ENCODE data around the gene BAIAP2. TPM values are rescaled to one million over a fixed set of nuclear protein-coding genes. Genes with fewer than 3 reads are reported as not detected.

Gene BAIAP2
- total RNA-seq, 4 donors from 2014 or later, result 35.8 to 86.8 (median 42.1) TPM

DNA sequence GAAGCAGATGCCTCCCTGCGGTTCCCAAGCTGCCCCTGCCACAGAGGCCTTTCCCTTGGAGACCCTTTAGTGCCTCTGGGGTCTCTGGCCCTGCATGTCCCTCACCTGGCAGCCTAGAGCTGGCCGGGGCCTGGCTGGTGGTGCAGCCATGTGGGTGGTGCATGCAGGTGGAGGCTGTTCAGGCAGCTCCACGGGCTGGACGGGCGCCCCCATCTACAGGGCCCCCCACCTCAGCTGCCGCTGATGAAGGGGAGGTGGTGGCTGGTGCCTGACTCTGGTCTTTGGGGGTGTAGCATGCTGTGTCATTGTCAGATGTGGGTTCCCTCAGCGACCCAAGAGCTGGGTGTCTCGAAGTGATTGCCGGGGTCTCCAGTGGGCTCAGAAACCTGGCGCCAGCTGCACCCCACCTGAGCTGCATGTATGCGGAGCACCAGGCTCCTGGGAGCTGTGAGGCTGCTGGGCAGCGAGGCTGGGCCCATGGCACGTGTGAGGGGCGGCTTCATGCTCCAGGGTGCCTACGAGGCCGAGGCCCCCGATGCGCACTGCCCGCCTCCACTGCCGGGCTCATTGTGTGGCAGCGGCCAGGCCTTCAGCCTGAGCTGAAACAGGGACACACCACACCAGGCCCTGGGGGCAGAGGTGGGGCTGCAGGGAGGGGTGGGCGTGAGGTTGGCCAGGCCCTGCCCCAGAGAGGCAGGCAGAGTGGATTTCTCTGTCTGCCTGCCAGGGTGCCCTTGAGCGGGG is 57.0 kb downstream of the BAIAP2 start:
- Histone ChIP-seq H3K27me3 (no peaks in the 10 kb centered on the region), H3K4me3 (replicated peaks in 1 of 3) (no peak overlapping the region), H3K36me3 (peaks cover 8 to 10% of the 10 kb centered on the region in 2 donors), H3K4me1 (peaks cover 27 to 42% of the 10 kb centered on the region in 2 donors), H3K27ac (no peak overlapping the region), H3K9me3 (no peaks in the 10 kb centered on the region)
- DNase-seq, result no peak
- no peak for TF ChIP-seq POLR2A (IDR thresholded peaks at IDR 0.05)
- TF ChIP-seq, protein P1, sequence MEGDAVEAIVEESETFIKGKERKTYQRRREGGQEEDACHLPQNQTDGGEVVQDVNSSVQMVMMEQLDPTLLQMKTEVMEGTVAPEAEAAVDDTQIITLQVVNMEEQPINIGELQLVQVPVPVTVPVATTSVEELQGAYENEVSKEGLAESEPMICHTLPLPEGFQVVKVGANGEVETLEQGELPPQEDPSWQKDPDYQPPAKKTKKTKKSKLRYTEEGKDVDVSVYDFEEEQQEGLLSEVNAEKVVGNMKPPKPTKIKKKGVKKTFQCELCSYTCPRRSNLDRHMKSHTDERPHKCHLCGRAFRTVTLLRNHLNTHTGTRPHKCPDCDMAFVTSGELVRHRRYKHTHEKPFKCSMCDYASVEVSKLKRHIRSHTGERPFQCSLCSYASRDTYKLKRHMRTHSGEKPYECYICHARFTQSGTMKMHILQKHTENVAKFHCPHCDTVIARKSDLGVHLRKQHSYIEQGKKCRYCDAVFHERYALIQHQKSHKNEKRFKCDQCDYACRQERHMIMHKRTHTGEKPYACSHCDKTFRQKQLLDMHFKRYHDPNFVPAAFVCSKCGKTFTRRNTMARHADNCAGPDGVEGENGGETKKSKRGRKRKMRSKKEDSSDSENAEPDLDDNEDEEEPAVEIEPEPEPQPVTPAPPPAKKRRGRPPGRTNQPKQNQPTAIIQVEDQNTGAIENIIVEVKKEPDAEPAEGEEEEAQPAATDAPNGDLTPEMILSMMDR (IDR thresholded peaks at IDR 0.05), result no peak
- intact Hi-C loops (cut with DNase I), result no loop called here
- 90 to 93% methylated on average over 2 to 11 of the region's 23 CpGs for WGBS, 2 donors

DNA sequence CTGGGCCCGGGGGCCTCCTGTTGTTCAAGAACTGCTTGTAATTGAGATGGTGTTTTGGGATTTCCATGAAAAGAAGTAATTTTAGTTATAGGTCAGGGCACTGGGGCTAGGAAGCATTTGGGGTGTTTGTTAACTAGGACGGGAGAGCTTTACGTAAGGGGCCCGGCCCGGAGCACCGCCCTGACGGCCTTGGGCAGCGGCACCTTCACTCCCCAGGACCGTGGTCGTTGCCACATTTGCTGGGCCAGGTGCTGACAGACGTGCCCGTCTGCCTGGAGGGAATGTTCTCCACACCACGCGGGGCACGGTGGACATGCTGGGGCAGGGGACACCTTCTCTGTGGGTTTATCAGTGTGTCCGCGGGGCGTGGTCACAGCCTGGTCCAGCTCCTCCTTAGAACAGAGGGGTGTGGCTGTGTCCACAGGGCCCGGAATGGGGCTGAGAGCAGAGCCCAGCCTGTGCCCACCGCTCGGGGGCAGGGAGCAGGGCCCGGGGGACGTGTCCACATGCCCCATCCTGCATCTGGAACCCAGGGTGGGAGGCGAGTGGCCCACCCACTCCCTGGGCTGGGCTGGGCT is 57.7 kb downstream of the BAIAP2 start:
- intact Hi-C loops (cut with DNase I), result no loop called here
- H3K4me1 ChIP-seq, result peaks cover 31 to 43% of the 10 kb centered on the region in 2 donors
- no peak for DNase-seq
- H3K9me3 ChIP-seq, result no peaks in the 10 kb centered on the region
- peaks cover 8 to 10% of the 10 kb centered on the region in 2 donors for H3K36me3 ChIP-seq
- WGBS, 2 donors, result 91 to 92% methylated on average over 22 to 24 of the region's 24 CpGs
- H3K27ac ChIP-seq, result no peak overlapping the region
- TF ChIP-seq, protein P1 (IDR thresholded peaks at IDR 0.05), result no peak
- TF ChIP-seq POLR2A (IDR thresholded peaks at IDR 0.05), result no peak
- H3K27me3 ChIP-seq, result no peaks in the 10 kb centered on the region
- H3K4me3 ChIP-seq (replicated peaks in 1 of 3), result no peak overlapping the region

- peaks cover 0 to under 1% of the 10 kb centered on the region in 2 donors for H3K36me3 ChIP-seq
- 85 to 87% methylated on average over 13 to 21 of the region's 21 CpGs for WGBS, 2 donors
- DNase-seq, result no peak
- no peaks in the 10 kb centered on the region for H3K9me3 ChIP-seq
- intact Hi-C loops (cut with DNase I), result no loop called here
- no peak overlapping the region for H3K4me3 ChIP-seq (replicated peaks in 1 of 3)
- no peaks in the 10 kb centered on the region for H3K27me3 ChIP-seq
- H3K27ac ChIP-seq, result peak overlapping the region; percentile 85 to 96 (median 95)
- peaks cover 31 to 48% of the 10 kb centered on the region in 2 donors for H3K4me1 ChIP-seq
- TF ChIP-seq POLR2A (IDR thresholded peaks at IDR 0.05), result no peak
- TF ChIP-seq, protein P1 (IDR thresholded peaks at IDR 0.05), result no peak
Observed at GRCh38 chr17:81093619-81094508, 58.9 kb downstream of the BAIAP2 start.

DNA sequence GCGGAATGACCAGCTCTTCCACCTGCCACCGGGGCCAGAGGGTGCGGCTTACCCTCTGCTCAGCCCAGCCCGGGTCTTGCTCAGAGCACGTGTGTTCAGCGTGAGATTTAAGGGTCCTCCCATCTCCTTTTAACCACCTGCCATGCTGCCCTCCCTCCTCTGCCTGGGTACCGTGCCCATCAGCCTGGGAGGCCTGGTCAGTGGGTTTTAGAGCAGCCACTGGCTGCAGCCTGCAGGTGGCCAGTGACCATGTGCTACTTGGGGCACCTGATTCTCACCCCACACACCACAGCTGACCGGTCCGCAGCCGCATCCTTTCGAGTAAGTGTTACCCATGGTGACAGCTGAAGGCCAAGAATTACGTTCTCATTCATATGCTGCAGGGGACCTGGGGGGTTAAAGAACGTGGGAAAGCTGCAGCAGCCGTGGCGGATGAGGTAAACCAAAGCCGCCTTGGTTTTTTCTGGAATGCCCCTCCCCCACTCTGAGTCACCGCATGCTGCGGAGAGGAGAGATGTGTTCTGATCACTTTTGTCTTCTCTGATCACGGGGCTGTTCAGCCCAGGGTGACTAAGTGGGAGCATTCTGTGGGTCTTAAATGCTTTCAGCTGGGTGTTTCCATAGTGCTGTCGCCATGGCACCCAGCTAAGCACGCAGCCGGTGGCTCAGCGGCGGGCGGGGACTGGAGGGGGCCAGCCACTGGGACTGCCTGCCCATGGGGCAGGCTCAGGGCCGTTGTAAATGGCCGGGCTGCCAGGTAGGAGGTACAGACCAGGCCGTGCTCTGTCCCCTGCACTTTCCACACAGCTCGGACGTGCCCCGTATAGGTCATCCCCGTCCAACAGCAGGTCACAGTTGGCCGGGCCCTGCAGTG is 59.8 kb downstream of the BAIAP2 start:
- TF ChIP-seq, protein P1 (IDR thresholded peaks at IDR 0.05), result peak in 2 of 6 experiments; percentile 3 to 22
- peak in 1 of 2 donors; percentile 71 for TF ChIP-seq POLR2A (IDR thresholded peaks at IDR 0.05)
- peak overlapping the region; percentile 92 to 96 (median 95) for H3K27ac ChIP-seq
- H3K4me3 ChIP-seq (replicated peaks in 1 of 3), result no peak overlapping the region
- intact Hi-C loops (cut with DNase I), result no loop called here
- H3K36me3 ChIP-seq, result peaks cover 0 to under 1% of the 10 kb centered on the region in 2 donors
- H3K27me3 ChIP-seq, result no peaks in the 10 kb centered on the region
- peak; percentile 97 to 98 for DNase-seq
- no peaks in the 10 kb centered on the region for H3K9me3 ChIP-seq
- H3K4me1 ChIP-seq, result peaks cover 31 to 48% of the 10 kb centered on the region in 2 donors
- 26 to 36% methylated on average over 22 to 30 of the region's 33 CpGs for WGBS, 2 donors

Data from thyroid gland (tissue), 4 donors.